Measurements from ENCODE around the gene TRMT112.

DNA sequence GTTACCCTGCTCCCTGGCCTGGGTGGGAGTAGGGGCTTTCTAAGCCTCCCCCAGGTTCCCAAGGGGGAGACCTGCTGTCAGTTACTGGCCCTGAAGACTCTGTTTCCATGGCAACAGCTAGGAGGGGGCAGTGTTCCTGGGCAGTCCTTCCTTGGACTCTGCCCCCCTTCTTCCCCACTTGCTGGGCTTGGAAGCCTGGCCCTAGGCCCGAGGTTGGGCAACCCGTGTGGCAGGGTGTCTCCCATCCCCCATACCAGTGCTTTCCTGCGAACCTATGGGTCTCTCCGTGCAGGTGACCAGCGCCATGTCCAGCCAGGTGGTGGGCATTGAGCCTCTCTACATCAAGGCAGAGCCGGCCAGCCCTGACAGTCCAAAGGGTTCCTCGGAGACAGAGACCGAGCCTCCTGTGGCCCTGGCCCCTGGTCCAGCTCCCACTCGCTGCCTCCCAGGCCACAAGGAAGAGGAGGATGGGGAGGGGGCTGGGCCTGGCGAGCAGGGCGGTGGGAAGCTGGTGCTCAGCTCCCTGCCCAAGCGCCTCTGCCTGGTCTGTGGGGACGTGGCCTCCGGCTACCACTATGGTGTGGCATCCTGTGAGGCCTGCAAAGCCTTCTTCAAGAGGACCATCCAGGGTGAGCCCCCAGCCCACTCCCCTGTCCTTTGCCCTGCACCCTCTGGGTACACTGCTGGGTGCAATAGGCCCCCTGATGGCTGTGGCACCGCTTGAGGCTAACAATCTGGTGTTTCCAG, 10.3 kb downstream of the TRMT112 start:
- TF ChIP-seq POLR2A (IDR thresholded peaks at IDR 0.05; ENCODE audit: low read depth, low read length), result no peak
- TF ChIP-seq TAF1 (IDR thresholded peaks at IDR 0.05; ENCODE audit: borderline replicate concordance, low read depth, low read length), result no peak
